HG03432 (cell line): ENCODE data around the gene ETV6.

ENCODE experiments used
- ATAC-seq: cut with Tn5 transposase; IDR thresholded peaks from one replicate; pipeline ENCODE4 v1.9.1; 2021; ENCODE audit warnings: mild to moderate bottlenecking, moderate library complexity; ENCODE audit not compliant: unreplicated experiment

ETV6 gene

DNA sequence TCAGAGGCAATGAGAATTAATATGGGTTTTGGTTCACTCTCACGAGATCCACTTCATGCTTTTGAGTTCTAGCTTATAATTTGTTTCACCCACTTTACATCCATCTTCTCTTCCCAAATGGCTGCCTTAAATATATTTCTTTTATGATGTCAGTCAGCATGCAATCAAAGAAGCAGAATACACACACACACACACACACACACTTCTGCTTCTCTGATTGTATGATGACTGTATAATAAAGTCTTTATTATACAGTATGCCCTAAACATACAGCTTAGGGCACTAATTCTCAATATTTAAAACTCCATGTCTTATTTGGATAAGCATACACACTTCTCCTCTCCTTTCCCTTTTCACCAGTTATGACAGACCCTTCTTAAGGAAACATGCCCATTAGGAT is 6.7 kb upstream of the ETV6 start:
- ATAC-seq, result no peak

DNA sequence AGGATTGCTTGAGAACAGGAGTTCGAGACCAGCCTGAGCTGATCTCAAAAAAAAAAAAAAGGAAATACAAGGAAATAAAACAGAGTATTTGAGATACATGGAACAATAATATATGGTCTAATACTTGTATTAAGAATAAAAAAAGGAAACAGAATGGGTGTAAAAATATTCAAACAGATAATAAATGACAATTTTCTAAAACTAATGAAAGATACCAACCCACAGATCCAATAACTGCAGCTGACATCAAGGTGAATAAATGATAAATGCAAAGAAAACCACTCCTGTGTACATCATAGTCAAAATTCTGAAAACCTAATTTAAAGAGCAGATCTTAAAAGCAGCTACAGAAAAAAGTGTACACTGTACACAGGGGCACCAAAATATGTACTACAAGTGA is 4.1 kb upstream of the ETV6 start:
- ATAC-seq, result no peak

DNA sequence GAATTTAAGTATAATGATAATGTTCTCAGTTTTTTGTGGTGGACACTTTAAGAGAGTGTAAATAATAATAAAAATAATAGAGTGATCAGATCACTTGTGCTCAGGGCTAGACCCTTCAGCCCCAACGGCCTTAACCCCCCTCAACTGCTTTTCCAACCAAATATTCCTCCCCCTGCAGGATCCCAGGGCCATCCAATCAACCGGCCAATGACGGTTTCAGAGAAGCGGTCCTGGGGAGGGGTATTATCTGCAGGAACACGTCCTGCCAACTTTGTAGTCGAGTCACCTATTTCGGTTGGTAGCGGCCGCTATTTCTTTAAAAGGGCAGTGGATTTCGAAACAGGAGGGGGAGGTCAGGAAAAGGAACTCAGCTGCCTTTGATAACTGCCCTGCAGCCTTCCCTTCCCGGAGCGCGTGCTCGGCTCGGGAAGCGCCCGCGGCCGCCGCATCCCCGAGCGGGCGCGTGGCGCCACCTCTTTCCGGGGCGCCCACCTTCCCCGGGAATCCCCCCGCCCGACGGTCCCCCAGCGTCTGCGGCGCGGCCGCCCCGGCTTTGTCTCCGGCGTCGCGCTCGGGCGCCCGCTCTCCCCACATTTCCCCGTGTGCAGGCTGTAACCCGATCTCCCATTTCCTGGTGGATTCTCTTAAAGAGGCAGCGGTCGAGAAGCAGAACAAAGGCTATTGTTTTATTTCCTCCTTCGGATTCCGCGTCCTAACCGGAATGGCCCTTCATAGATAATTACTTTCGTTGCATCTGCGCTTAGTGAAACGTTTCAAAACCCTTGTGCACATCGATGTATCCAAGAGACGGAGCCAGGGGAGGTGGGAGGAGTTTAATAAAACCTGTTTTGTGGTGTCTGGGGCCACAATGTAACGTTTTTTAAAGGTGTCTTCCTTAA is 711 bp upstream of the ETV6 start:
- ATAC-seq, result peak; percentile 37

DNA sequence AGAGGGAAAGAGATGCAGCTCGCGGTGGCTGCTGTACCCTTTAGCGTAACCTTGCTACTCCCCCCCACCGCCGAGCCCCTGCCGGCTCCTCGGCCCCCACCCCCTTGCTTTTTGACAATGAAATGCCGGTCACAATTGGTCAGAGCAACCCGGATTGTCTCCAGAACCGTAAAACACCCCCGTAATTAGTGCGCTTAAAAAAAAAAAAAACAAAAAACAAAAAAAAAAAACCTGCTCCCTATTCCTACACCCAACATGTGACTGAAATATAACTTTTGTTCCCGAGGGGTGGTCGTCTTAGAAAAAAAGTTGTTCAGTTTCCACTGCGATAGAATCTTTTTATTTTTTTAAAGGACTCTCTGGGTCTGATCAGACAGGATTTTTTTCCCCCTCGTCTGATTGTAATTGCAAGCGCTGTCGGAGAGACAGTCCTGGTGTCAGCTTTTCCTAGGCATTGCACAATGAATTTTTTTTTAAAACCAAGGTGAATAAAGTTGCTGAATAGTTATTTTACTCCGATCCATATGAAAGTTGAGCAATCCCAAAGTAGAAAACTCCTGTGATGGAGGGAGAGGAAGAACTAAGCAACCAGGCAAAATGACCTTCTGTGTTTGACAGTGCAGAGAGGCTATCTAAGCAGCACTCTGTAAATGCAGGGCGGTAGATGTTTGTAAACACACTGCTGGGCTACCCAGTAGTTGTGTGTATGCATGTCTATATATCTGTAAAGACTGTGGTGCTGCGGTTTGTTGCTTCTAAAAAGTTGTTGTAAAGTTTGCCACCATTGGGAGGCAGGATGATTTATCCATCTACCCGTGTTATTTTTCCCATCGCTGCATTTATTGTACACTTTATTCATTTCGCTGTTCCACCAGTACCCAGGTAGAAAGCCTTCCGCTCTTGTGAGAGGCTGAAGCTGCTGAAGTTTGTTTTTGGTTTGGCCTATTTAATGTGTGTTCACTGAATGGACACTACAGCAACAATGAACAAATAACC is 1.1 kb downstream of the ETV6 start:
- no peak for ATAC-seq

DNA sequence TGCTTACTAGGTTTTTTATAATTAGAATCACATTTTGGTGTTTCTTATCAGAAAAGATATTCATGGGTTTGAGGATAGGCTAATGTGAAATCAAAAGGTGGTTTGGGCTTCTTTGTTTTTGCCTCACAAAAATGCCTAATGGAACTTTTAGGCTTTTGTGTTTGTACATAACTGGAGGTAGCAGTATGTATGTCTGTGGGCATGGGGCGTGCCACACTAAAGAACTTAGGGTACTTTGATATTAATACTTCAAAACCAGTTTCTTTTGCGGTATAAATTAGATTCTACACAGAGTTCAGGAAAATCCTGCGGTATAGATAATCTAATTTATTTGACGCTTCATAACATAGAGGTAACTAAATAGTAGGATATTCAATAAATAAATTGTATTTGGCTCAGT is 1.9 kb downstream of the ETV6 start:
- ATAC-seq, result no peak

DNA sequence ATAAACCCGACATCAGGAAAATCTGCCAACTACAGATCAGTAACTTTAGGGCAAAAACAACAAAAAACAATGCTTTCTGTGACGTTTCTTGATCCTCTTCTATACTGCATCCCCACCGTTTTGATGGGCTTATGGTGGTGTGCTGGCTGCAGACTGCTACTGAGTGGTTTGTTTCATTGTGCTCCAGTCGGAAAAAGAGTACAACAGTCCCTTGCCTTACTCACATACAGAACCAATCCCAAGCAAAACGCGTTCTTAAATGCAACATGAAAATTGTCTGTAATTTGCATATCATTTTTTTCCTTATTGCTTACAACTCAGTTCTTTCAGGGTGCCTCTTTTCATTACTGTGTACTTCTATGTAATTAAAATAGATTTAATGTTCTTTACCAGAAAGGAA is 2.3 kb downstream of the ETV6 start:
- no peak for ATAC-seq

DNA sequence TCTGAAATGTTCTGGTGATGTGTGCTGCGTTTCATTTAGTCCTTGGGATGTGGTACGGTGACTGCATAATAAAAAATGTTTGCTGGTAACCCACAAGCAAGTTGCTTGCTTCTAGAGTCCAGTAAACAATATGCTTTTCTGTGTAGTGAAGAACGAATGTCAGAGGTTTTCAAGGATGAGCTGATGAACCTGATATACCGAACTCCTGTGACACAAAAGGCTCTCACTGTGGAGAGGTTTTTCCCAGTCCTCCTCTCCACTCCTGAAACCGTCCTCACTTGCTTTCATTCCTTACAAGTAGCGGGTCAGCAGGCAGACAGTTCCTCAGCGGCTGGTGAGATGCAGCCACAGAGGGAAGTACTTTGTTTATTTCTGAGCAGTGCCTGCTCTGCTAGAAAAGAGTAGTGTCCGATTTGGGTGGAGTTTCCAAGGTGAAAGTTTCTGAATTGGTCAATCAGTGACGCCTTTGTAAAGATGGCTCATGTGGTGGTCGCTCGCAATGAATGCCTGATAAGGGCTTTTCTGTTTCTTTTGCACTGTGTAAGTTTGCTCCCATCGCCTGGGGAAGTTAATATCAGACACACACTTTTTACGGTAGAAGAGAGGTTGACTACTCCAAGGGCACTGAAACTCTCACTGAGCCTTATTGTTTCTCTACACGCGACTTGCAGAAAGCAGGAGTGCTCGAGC is 3.0 kb downstream of the ETV6 start:
- peak; percentile 16 for ATAC-seq

DNA sequence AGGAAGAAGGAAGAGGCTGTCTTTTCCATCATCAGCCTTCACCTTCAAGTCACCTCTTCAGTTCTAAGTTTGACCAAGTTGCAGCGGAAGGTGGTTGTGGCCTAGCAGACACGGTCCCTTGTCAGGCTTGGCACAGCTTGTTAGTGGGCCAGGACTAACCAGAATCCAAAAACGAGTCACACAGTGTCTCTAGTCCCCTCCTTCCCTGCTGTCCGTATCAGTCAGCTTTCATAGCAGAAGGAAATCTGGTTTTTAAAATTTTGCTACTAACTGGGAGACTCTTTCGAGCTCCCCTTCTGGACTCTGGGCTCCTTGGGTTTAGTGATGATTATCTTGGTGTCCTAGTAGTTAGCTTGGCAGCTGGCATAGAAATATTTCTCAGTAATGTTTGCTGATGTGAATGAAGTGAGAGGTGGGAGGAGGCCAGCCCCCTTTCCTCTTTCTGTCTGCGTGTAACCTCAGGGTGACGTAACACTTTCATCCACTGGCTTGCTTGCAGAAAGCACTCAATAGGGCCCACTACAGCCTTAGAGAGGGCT is 3.8 kb downstream of the ETV6 start:
- peak; percentile 24 for ATAC-seq

DNA sequence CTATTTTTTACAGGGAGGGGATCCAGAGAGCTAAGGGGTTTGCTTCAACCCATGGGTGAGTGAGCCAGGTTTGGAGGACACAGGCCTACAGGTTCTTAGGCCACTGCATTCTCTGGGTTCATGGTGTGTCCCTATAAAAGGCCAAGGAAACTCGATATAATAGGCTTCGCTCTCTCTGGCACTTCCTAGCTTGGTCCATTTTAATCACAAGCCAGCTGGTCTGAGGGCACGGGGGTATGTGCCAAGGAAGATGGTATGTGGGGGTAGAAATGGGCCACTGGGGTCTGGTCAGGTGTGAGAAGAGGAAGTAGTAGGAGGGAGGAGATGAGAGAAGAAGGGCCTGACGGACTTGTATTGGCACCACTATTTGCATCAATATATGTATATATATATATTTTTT is 4.9 kb downstream of the ETV6 start:
- no peak for ATAC-seq

DNA sequence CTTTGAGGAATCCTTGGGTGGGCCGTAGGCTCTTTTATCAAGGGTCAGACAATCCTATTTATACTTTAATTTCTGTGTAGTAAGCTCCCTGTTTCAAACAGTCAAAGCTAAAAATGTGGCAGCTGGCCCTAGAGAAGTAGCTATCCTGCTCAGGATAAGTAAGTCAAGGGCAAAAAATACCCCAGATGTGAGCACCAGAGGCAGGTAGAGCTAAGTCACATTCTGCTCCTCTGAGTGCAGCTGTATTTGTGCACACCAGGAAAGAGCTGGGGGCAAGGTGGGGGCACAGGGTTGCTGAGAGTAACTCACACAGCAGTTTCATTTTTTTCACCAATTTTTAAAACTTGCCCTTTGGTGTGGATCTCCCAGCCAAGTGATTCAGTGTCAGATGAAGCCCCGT is 5.3 kb downstream of the ETV6 start:
- ATAC-seq, result no peak

DNA sequence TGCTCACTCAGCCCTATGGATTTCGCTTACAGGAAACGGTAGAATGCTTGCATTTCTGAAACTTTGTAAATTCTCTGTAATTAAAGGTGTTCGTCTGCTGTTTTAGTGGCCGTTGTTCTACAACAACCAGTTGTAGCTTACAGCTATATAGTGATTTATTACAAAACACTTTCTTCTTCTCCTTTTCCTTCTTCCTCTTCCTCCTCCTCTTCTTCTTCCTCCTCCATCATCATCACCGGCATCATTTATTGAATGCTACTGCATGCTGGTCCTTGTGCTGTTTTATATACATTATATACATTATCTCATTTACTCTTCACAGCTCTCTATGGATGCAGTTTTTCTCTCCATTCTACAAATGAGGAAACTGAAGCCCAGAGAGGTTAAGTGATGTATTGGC is 6.4 kb downstream of the ETV6 start:
- ATAC-seq, result no peak

DNA sequence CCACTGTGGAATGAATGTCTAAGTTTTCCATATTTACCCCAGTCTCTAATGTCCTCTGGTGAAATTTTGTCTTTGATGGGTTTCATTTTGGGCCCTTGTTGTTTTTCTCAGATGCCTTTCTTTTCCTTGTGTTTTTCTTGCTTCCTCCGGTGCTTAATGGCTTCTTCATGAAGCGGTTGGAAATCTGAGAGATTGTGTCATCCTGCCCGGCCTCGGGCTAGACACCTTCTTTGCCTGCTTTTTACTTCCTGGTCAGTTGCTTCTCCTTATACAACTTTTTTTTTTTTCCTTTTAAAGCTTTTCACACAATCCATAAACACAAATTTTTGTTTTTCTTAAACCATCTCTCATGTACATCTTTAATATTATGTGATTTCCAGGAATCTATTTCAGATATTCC is 7.1 kb downstream of the ETV6 start:
- no peak for ATAC-seq

DNA sequence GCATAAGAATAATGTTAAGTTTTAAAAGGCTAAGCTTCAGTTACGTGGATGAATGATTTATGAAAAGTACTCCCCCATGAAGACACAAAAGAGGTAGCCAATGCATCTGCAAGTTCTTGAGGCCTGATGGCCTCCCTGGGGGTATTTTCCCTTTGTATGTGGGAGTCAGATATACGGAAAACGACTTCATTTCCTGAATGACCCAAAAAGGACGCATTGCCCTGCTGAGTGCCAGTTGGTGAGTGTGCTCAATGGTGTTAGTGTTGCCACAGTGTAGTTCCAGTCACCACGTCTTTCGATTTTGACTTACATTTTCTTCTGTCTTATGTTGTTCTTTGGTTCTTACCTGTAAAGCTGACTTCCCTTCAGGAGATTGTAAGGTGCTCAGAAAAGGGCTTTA is 8.0 kb downstream of the ETV6 start:
- no peak for ATAC-seq

DNA sequence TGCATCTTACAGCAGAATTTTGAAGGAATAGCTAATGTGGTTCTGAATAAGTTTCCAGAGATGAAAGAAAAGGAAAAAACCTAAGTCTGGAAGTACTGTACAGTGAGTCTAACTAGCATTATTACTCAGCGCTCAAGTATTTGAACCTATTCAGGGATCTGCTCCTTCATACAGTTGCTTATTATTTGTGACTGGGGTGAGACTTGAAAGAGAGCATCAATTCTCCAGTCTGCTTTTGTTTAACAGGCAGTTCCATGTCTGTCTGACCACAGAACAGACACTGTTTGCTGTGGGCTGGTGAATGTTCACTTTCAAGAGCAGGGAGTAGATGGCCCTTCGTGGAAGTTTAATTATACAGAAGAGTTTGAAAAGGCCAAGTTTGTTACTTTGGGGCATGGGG is 9.3 kb downstream of the ETV6 start:
- ATAC-seq, result no peak

DNA sequence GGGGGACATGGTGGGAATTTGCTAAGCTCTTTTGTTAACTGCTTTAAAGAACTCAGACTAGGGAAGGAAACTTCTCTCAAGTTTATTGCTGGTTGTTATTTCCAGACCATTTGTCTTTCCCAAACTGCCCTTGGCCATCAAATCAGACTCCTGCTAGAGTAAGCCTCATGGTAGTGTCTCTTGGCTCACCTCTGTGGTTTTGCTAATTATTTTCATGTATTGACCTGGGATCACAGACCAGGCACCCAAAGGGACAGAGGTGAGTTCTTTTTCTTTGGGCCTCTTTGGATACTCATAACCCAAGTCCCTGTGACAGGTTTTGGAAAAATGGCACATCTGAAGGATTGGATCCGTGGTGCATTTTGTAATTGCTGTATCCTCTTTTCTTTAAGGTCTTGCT is 11.2 kb downstream of the ETV6 start:
- ATAC-seq, result no peak

DNA sequence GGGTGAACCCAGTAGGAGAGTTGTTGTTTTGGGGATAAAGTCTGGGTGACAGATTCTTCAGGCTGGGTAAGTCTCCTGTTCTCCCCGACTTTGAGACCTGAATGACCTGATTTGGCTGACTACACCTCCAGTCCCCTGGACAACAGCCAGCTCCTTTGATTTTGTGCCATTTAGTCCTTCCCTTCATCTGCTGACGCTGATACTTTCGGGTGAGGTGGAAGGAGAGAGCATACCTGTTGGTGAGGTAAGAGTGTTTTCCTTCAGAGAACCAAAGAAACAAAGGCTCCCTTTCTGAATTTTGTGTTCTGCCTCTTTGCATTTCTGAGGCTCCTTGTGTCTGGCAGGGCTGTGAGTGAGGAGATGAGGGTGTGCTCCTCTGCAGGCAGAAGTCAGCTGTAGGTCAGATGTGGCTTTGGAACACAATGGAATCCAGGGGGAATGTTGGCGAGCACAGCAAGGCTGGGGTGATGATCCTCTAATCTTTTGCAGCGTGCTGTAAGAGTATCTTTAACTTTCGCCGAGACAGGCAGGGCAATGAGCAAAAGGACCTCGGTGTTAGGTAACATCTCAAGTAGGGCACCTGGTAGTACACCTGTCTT is 12.1 kb downstream of the ETV6 start:
- ATAC-seq, result no peak

DNA sequence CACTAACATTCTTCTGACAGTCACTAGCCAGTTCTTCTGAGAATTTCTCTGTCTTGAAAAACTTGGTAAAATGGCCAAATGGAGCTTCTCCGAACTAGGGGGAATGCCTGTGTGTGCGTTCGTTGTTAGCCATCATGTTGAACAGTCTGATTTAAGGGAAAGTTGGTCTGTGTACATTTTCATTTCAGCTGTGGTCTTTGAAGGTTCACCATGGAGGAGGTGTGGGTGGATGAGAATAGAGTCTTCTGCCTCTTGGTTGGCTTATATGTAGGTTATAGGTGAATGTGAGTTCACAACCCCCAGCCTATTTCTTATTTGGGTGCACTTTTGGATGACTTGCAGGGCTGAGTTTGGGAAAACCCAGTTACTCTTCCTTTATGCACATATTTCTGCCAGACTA is 12.9 kb downstream of the ETV6 start:
- ATAC-seq, result no peak

DNA sequence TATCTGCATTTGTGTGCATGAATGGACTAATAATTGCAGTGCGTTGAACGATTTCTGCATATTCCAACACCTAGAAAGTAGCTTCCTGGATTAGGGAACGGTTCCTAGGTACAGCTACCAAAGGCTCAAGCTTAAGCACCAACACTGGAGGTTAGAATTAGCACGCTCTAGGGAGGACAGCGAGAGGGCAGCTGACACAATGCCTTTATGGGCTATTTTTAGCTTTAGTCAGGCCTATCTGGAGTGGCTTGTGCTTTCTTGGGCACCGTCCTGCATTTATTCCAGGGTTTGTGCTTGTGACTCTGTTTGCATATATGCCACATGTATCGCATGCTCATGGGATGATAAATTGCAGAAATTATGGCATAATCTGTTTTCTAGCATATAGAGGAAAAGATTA is 13.7 kb downstream of the ETV6 start:
- no peak for ATAC-seq

DNA sequence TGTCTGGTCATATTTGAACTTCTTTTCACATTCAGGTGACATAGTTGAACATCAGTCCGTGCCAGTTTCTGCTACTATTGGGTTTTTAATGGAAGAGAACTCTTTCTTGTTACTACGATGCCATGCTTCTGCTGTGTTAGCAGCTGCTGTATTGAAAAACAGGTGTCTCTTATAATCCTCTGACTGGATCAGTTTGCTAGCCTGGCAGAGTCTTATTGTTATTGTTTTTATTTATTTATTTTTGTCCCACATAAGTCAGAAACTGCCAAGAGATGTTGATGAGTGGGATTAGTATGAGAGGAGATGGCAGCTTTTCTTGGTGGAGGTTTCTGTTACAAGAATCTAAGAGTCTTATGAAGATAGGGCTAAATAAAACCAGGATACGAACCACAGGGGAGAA is 14.6 kb downstream of the ETV6 start:
- ATAC-seq, result no peak
